NCI-H345 treated with DMSO at 0.1 percent for 48 hours (cell line): Measurements from ENCODE around the gene TEAD1.

ENCODE experiments used
- DNase-seq: peaks from one replicate; lab custom pipeline; 2025; ENCODE audit not compliant: unreplicated experiment; lab: John Stamatoyannopoulos, UW

Gene TEAD1

GRCh38 chr11:12785901-12786300, 111.7 kb downstream of the TEAD1 start:
- peak; percentile 84 for DNase-seq

- no peak for DNase-seq
Observed at GRCh38 chr11:12786450-12786849, 112.2 kb downstream of the TEAD1 start.

GRCh38 chr11:12786891-12787290, 112.7 kb downstream of the TEAD1 start:
- no peak for DNase-seq

GRCh38 chr11:12787847-12788246, 113.6 kb downstream of the TEAD1 start:
- DNase-seq: no peak

GRCh38 chr11:12789054-12789453, 114.8 kb downstream of the TEAD1 start:
- no peak for DNase-seq

- no peak for DNase-seq
Observed at GRCh38 chr11:12789596-12790215, 115.5 kb downstream of the TEAD1 start.

GRCh38 chr11:12790861-12791616, 116.8 kb downstream of the TEAD1 start:
- no peak for DNase-seq

- DNase-seq: no peak
Observed at GRCh38 chr11:12792018-12792417, 117.8 kb downstream of the TEAD1 start.

- DNase-seq: no peak
Observed at GRCh38 chr11:12792590-12792989, 118.4 kb downstream of the TEAD1 start.

- DNase-seq: no peak
Observed at GRCh38 chr11:12793065-12793464, 118.8 kb downstream of the TEAD1 start.

- DNase-seq: no peak
Observed at GRCh38 chr11:12793506-12793905, 119.3 kb downstream of the TEAD1 start.

- no peak for DNase-seq
Observed at GRCh38 chr11:12794576-12795230, 120.5 kb downstream of the TEAD1 start.

- no peak for DNase-seq
Observed at GRCh38 chr11:12797996-12798395, 123.8 kb downstream of the TEAD1 start.

- peak; percentile 13 for DNase-seq
Observed at GRCh38 chr11:12798609-12799011, 124.4 kb downstream of the TEAD1 start.

- DNase-seq: no peak
Observed at GRCh38 chr11:12799334-12799835, 125.2 kb downstream of the TEAD1 start.

GRCh38 chr11:12800032-12800671, 125.9 kb downstream of the TEAD1 start:
- peak; percentile 64 for DNase-seq

GRCh38 chr11:12800871-12801270, 126.7 kb downstream of the TEAD1 start:
- no peak for DNase-seq

- no peak for DNase-seq
Observed at GRCh38 chr11:12801976-12802375, 127.8 kb downstream of the TEAD1 start.

- peak; percentile 98 for DNase-seq
Observed at GRCh38 chr11:12802418-12803085, 128.3 kb downstream of the TEAD1 start.

- no peak for DNase-seq
Observed at GRCh38 chr11:12803086-12803826, 129.0 kb downstream of the TEAD1 start.
